Upper lobe of left lung (tissue), 4 donors: ENCODE measurements around the gene NELFB.

Experiments used
- CTCF ChIP-seq, 6 experiments: fragments of 450-650 bp in 4 of 6; fragments of 200-600 bp in 2 of 6; sonication (generic) in 2 of 6; IDR thresholded peaks; one replicate each; pipeline ENCODE4 v1.5.1; 2016 to 2019; ENCODE audit warnings: antibody characterized with exemption in 6 of 6
- EP300 ChIP-seq, 4 donors: sonication (generic); formaldehyde crosslinking; IDR thresholded peaks; one replicate each; pipeline ENCODE4 v1.5.1; 2017; ENCODE audit warnings: antibody characterized with exemption in 4 of 4, control low read depth in 2 of 4
- POLR2A ChIP-seq, 4 donors: fragments of 450-650 bp; IDR thresholded peaks; one replicate each; pipeline ENCODE4 v1.5.1; 2016 to 2017; ENCODE audit warnings: antibody characterized with exemption in 4 of 4, mild to moderate bottlenecking in 2 of 4
- POLR2AphosphoS5 ChIP-seq, 2 donors: sonication (generic); formaldehyde crosslinking; IDR thresholded peaks; one replicate each; pipeline ENCODE4 v1.5.1; 2017; ENCODE audit warnings: antibody characterized with exemption in 2 of 2

GRCh38 chr9:137295238-137295811 lies 40.2 kb downstream of the NELFB start:
- TF ChIP-seq POLR2A (IDR thresholded peaks at IDR 0.05) (no peak), EP300 (IDR thresholded peaks at IDR 0.05) (no peak), CTCF (IDR thresholded peaks at IDR 0.05) (peak; percentile 90 to 96 (median 95)), POLR2AphosphoS5 (IDR thresholded peaks at IDR 0.05) (no peak)
